GM18873 (cell line): ENCODE results near the gene ODF4.
"Not testable (repeated sequence)": the region's sequence is repeated elsewhere in the genome, so short reads cannot be mapped to it uniquely, and the experiment has no call there.

Experiments used
- ATAC-seq: cut with Tn5 transposase; IDR thresholded peaks from one replicate; pipeline ENCODE4 v1.9.1; 2021; ENCODE audit warnings: mild to moderate bottlenecking, moderate library complexity, moderate number of reproducible peaks; ENCODE audit not compliant: unreplicated experiment, low FRiP score

The ODF4 gene

GRCh38 chr17:8324923-8325322 is 14.7 kb upstream of the ODF4 start:
- ATAC-seq: no peak

DNA sequence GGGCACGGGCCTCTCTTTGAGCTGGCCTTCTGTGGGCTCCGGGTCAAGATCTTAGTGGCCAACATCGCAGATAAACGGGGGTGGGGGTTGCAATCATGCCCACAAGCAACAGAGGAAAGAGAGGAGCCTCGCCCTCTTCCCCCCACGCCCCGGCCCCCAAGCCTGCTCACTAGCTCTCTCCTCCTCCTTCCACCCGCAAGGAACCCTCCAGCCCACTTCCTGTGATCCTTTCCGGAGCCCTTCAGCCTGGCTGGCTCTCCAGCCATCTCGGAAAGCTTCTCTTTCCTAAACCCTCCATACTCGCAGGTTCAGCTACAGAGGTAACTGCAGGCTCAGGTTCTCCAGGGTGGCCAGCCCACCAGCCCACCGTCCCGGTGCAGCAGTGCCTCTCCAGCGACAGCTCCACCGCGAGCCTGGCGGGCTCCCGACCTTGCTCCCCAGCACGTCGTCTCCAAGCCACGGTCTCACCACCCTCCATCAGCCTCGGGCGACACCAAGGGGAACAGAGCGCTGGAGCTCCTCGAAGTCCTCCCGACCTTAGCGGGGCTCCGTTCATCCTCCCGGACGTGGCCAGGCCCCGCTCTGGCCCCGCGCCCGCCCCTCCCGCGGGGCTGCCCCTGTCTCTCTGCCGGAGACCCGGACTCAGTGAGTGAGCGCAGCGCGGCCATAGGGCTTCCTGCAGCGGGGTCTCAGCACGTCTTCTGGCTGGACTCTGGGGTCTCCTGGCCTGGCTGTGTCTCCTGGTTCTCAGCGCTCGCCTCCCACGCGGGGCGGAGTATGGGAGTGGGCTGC is 12.9 kb upstream of the ODF4 start:
- ATAC-seq: no peak

DNA sequence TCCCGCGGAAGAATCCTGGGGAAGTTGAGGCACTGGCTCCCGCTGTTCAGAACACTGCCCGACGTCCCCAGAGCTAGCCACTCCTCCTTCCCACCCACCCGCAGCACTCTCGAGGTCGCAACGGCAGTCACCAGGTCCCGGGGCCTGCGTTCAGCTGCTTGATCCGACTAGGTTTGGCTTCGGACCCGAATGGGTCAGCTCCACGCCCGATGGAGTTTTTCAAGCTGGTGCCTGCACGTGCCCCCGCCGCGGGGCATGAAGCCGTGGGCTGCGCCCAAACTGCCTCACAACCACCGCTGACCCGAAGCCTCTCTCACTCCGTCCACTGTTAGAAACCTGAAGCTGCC is 12.4 kb upstream of the ODF4 start:
- no peak for ATAC-seq

GRCh38 chr17:8332128-8332527 is 7.5 kb upstream of the ODF4 start:
- ATAC-seq: no peak

- ATAC-seq: no peak
These were observed 7.0 kb upstream of the ODF4 start for GRCh38 chr17:8332688-8333087.

DNA sequence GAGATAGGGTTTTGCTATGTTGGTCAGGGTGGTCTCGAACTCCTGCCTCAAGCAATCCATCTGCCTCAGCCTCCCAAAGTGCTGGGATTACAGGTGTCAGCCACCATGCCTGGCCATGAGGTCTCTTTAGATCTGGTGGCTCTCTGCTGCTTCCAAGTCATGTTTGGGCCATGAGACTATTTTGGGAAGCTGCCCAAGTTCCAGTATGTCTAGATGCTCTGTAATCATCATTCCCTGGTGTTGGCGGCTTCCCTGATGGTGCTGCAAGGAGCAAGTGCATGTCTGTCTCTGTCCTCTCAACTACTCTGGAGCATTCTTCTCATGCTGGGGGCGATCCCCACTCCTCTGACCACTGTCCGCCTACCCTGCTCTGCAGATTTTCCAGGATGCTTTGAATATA is 6.4 kb upstream of the ODF4 start:
- no peak for ATAC-seq

GRCh38 chr17:8337802-8338752 is 1.6 kb upstream of the ODF4 start:
- no peak for ATAC-seq

DNA sequence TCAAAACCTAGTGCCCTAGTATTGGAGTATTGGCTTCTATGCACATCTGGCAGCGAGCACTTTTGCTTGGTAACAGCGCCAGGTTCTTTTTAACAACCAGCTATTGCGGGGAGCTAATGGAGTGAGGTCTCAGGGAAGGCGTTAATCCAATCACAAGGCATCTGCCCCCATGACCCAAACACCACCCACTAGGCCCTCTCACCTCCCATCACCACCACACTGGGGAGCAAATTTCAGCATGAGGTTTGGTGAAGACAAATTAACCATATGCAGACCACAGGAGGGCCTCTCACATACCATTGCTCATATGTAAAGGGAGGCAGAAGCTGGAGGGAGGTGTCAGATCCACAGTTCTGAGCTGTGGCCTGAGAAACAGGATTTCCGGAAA is 893 bp upstream of the ODF4 start:
- ATAC-seq: no peak

DNA sequence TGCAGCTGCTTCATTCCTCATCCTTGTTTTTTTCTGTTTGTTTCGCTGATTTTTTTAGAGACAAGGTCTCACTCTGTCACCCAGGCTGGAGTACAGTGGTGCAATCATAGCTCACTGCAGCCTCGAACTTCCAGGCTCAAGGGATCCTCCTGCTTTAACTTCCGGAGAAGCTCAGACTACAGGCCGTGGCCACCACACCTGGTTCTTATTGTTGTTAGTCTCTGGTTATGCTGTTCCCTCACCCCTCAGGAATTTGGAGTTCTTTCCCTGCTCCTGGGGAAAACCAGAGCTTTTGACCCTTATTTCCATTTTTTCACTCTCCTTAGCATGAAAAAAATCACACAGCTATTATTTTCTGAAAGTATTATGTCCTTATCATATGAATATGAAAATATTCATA is 1.8 kb downstream of the ODF4 start:
- no peak for ATAC-seq

DNA sequence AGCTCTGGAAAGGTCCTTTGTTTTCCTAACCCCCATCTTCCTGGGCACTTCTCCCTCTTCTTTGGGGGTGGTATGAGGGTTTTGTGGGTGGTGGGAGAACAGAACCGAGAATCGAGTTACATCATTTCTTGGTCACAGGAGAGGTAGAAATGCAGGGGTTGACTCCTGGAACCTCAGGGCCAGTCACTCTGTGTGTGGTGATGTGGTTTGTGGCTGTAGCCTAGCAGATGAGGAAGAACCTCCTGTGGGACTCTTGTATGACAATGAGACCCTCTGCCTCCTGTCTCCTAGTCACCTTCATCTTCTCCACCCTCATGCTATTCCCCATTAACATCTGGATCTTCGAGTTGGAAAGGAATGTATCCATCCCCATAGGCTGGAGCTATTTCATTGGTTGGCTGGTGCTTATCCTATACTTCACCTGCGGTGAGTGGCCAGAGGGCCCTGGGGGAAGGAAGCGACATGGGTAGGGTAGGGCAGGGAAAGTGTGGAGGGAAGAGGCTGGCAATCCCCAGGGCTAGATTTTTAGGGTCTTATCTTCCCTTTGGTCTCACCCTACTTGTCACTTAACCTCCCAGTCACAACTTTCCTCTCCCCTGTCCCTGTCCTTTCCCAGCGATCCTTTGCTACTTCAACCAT is 5.5 kb downstream of the ODF4 start:
- ATAC-seq: no peak

DNA sequence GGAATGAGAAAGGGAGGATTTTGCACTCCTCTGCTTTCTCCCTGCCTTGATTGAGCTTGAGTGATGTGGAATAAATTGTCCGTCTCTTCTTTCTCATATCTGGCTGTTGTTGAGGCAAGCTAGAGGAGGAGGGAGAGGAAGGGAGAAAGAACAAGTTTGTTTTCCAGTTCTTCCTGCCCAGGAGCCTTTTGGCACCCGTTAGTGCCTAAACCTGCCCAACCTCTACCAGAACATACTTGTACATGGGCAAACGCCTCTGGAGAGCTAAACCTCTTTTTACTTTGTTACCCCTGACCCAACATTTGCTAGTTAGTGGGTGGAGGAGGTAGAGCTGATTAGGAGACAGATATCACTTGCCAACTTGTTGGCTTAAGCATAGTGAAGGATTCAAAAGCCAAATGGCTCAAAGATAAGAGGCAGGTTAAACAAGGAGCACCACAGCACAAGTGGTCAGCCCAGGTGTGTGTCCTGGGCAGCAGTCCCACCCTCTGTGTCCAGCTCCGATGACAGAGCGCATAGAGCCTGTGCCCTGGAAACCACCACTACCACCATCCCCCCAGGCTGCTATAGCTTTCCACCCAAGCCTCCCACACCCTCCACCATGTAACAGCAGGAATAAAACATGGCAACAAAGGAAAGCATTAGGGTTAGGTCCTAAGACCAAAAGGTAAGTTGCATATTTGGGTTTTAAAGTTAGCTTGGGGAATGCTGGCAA is 6.5 kb downstream of the ODF4 start:
- ATAC-seq: no peak

DNA sequence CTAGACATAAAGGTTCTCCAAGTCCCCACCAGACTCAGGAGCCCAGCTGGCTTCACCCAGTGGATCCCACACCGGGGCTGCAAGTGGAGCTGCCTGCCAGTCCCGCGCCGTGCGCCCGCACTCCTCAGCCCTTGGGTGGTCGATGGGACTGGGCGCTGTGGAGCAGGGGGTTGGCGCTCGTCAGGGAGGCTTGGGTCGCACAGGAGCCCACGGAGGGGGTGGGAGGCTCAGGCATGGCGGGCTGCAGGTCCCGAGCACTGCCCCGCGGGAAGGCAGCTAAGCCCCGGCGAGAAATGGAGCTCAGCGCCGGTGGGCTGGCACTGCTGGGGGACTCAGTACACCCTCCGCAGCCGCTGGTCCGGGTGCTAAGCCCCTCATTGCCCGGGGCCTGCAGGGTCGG is 7.4 kb downstream of the ODF4 start:
- ATAC-seq: not testable (repeated sequence)

- ATAC-seq: no peak
These were observed 10.7 kb downstream of the ODF4 start for GRCh38 chr17:8350339-8350738.

DNA sequence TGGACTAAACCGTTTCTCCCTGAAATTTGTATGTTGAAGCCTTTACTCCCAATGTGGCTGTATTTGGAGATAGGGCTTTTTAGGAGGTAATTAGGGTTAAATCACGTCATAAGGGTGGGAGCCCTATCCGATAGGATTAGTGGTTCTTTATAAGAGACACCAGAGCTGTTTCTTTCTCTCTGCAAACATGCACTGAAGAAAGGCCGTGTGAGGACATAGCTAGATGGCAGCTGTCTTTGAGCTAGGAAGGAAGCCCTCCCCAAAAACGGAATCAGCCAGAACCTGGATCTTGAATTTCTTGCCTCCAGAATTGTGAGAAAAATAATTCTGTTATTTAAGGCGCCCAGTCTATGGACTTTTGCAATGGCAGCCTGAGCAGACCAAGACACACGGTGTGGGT is 14.1 kb downstream of the ODF4 start:
- ATAC-seq: no peak

DNA sequence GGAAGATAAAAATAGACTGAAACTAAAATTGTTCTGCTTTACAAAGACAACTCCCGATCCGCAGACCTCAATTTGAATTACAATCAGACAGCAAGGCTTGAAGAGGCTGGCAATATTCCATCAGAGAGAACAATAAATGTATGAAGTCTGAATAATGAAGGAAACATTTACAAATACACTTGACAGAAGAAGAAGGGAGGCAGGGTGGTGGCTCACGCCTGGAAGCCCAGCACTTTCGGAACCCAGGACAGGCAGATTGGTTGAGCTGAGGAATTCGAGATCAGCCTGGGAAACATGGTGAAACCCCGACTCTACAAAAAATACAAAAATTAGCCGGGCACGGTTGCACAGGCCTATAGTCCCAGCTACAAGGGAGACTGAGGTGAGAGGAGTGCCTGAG is 14.6 kb downstream of the ODF4 start:
- no peak for ATAC-seq

DNA sequence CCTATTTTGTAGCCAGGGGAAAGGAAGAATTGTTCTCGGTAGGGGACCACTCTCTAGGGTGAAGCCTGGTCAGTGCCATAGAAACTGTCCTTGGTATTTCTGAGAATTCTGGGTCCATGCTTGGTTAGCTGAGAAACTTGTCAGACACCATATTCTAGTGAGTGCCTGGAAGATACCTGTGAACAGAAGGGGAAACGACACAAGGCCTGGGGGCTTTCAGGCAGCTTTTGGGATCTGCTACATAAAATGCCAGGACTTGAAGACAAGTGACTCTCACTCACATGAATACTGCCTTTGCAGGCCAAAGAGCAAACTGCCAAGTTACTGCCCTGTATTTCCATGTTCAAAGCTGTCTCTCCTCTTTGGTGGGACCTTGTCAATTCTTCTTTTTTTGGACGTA is 18.3 kb downstream of the ODF4 start:
- no peak for ATAC-seq

DNA sequence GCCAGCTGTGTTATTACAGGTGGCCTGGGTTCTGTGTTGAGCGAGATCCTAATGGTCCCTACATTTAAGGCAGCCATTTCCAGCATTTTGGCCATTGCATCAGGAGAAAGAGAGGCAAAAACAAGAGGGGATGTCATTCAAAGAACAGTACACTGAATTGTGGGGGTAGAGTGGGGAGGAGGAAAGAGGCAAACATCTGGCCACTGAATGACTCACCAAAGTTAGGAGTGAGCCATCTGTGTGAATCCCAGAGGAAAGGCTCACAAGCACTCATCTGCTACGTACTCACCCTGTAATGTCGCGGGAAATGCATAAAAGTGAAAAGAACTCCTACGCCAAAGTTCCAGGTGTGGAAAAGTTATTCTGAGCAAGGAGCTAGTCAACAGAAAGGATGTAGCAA is 20.1 kb downstream of the ODF4 start:
- no peak for ATAC-seq

DNA sequence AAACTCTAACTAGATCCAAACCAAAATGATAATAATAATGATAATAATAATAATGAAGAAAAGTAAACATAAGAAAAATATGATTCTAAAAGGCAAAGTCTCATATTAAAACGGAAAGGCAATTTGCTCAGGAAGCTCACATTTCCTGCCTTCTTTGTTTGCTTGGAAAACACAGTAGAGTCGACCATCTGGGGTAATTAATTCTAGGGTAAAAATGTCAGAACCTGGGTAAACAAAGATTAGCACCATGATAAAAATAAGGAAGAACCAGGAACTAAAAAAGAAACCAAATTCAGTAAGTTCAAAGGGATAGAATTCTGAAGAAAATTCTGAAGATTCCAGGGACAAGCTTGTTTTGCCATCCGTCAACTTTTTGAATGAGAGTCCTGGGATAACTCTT is 20.6 kb downstream of the ODF4 start:
- ATAC-seq: no peak

- ATAC-seq: no peak
These were observed 21.1 kb downstream of the ODF4 start for GRCh38 chr17:8360751-8361150.

GRCh38 chr17:8362651-8363332 is 23.2 kb downstream of the ODF4 start:
- no peak for ATAC-seq
